Sigmoid colon (tissue), 4 donors: ENCODE measurements around the gene HPCAL1.

ENCODE experiments used
- CTCF ChIP-seq, 4 experiments: fragments of 450-650 bp in 3 of 4; fragments of 200-600 bp in 1 of 4; IDR thresholded peaks; one replicate each; pipeline ENCODE4 v1.5.1; 2016 to 2019; ENCODE audit warnings: antibody characterized with exemption in 4 of 4, mild to moderate bottlenecking in 3 of 4, moderate library complexity in 2 of 4
- EP300 ChIP-seq, 4 donors: sonication (generic); formaldehyde crosslinking; IDR thresholded peaks; one replicate each; pipeline ENCODE4 v1.6.1; 2017; ENCODE audit warnings: antibody characterized with exemption in 4 of 4
- POLR2A ChIP-seq, 2 donors: fragments of 450-650 bp; IDR thresholded peaks; one replicate each; pipeline ENCODE4 v1.6.1; 2016; ENCODE audit warnings: antibody characterized with exemption in 2 of 2, mild to moderate bottlenecking in 2 of 2, moderate library complexity in 2 of 2
- POLR2AphosphoS5 ChIP-seq, 4 donors: sonication (generic); formaldehyde crosslinking; IDR thresholded peaks; one replicate each; pipeline ENCODE4 v1.6.1; 2017; ENCODE audit warnings: antibody characterized with exemption in 4 of 4

- TF ChIP-seq CTCF (IDR thresholded peaks at IDR 0.05) = no peak
- TF ChIP-seq POLR2AphosphoS5 (IDR thresholded peaks at IDR 0.05) = no peak
- no peak for TF ChIP-seq POLR2A (IDR thresholded peaks at IDR 0.05)
- TF ChIP-seq EP300 (IDR thresholded peaks at IDR 0.05) = no peak
Measured at GRCh38 chr2:10271946-10272345, 30.8 kb upstream of the HPCAL1 start.
